Suprapubic skin (tissue), 4 donors: ENCODE results near the gene UBTD2. TPM values are rescaled to one million over a fixed set of nuclear protein-coding genes. Genes with fewer than 3 reads are reported as not detected.

Experiments used
- DNase-seq, 2 donors: peaks; one replicate each; pipeline ENCODE4 v3.0.0-alpha.2; 2019; ENCODE audit warnings: low spot score in 2 of 2
- H3K27ac ChIP-seq: fragments of 200-600 bp; sonication (generic); one replicate; pipeline ENCODE4 v1.5.1; 2019
- H3K27me3 ChIP-seq: fragments of 200-600 bp; sonication (generic); one replicate; pipeline ENCODE4 v1.5.1; 2019
- H3K36me3 ChIP-seq: fragments of 200-600 bp; sonication (generic); one replicate; pipeline ENCODE4 v1.5.1; 2019
- H3K4me1 ChIP-seq: fragments of 200-600 bp; sonication (generic); one replicate; pipeline ENCODE4 v1.5.1; 2019
- H3K4me3 ChIP-seq: fragments of 200-600 bp; sonication (generic); one replicate; pipeline ENCODE4 v1.5.1; 2019; ENCODE audit warnings: mild to moderate bottlenecking
- H3K9me3 ChIP-seq: fragments of 200-600 bp; sonication (generic); one replicate; pipeline ENCODE4 v1.5.1; 2019
- CTCF ChIP-seq, 2 donors: fragments of 200-600 bp in 1 of 2; fragments of 450-650 bp in 1 of 2; sonication (generic) in 1 of 2; IDR thresholded peaks; one replicate each; pipeline ENCODE4 v1.5.1; 2016 to 2019; ENCODE audit warnings: antibody characterized with exemption in 2 of 2, mild to moderate bottlenecking in 1 of 2, moderate library complexity in 1 of 2
- EP300 ChIP-seq: sonication (generic); formaldehyde crosslinking; IDR thresholded peaks from one replicate; pipeline ENCODE4 v1.6.1; 2017; ENCODE audit warnings: antibody characterized with exemption
- POLR2A ChIP-seq, 2 donors: fragments of 450-650 bp; IDR thresholded peaks; one replicate each; pipeline ENCODE4 v1.6.1; 2017; ENCODE audit warnings: antibody characterized with exemption in 2 of 2, mild to moderate bottlenecking in 2 of 2, moderate library complexity in 2 of 2
- POLR2AphosphoS5 ChIP-seq, 3 donors: sonication (generic); formaldehyde crosslinking; IDR thresholded peaks; one replicate each; pipeline ENCODE4 v1.6.1; 2017; ENCODE audit warnings: antibody characterized with exemption in 3 of 3
- WGBS: methylation state at CpG from one replicate; pipeline ENCODE4 v1.1.5; 2018; 5-methylcytosine and 5-hydroxymethylcytosine counted together
- total RNA-seq, 4 donors: library from RNA; depleted of rRNA; stranded (reverse); fragments of >200 nt; gene quantifications; one replicate each; pipeline ENCODE4 v1.1.0, GENCODE V29; 2016

UBTD2 gene
- total RNA-seq, 4 donors from 2014 or later, result 7.0 to 14.6 (median 12.8) TPM

GRCh38 chr5:172255444-172255843 is 28.1 kb downstream of the UBTD2 start:
- TF ChIP-seq EP300 (no peak), CTCF (IDR thresholded peaks at IDR 0.05) (no peak), POLR2A (IDR thresholded peaks at IDR 0.05) (no peak), POLR2AphosphoS5 (IDR thresholded peaks at IDR 0.05) (no peak)

DNA sequence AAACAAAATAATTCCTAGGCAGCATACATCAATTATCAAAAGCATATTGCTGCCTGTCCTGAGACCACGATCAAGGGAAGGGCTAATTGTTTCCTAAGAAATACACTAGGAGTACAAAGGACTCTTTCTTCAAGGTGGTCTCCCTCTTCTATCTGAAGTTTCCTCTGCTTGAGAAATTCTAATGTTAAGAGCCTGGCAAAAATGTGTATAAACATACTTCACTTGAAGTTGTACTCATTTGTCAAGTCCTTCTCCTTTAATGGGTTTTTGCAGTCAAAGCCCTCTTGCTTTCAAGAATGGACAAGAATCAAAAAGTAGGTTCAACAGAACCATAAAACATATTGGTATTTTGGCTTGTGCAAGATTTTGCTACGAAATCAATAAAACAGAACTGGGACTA is 31.1 kb downstream of the UBTD2 start:
- no peak overlapping the region for H3K27ac ChIP-seq
- WGBS, result 77% methylated on average over 2 of the region's 2 CpGs
- H3K36me3 ChIP-seq, result peaks cover 9% of the 10 kb centered on the region
- no peaks in the 10 kb centered on the region for H3K4me1 ChIP-seq
- no peaks in the 10 kb centered on the region for H3K27me3 ChIP-seq
- TF ChIP-seq POLR2A (IDR thresholded peaks at IDR 0.05) (no peak), POLR2AphosphoS5 (IDR thresholded peaks at IDR 0.05) (no peak), CTCF (IDR thresholded peaks at IDR 0.05) (no peak), EP300 (no peak)
- no peak for DNase-seq
- peaks cover 13% of the 10 kb centered on the region for H3K9me3 ChIP-seq
- no peak overlapping the region for H3K4me3 ChIP-seq

More at GRCh38 chr5:172255444-172255843, 28.1 kb downstream of the UBTD2 start:
- Histone ChIP-seq H3K4me1 (no peaks in the 10 kb centered on the region), H3K36me3 (peaks cover 9% of the 10 kb centered on the region), H3K27me3 (no peaks in the 10 kb centered on the region), H3K9me3 (peaks cover 13% of the 10 kb centered on the region), H3K27ac (no peak overlapping the region), H3K4me3 (no peak overlapping the region)
- WGBS, result 98% methylated on average over 19 of the region's 23 CpGs
- no peak for DNase-seq

GRCh38 chr5:172251419-172251818 is 32.1 kb downstream of the UBTD2 start:
- WGBS, result 90% methylated on average over 1 of the region's 1 CpG
- peaks cover 13% of the 10 kb centered on the region for H3K9me3 ChIP-seq
- H3K4me1 ChIP-seq, result no peaks in the 10 kb centered on the region
- TF ChIP-seq CTCF (IDR thresholded peaks at IDR 0.05), result no peak
- no peak for TF ChIP-seq POLR2AphosphoS5 (IDR thresholded peaks at IDR 0.05)
- TF ChIP-seq EP300, result no peak
- no peak for TF ChIP-seq POLR2A (IDR thresholded peaks at IDR 0.05)
- H3K4me3 ChIP-seq, result no peak overlapping the region
- no peak for DNase-seq
- H3K36me3 ChIP-seq, result peaks cover 9% of the 10 kb centered on the region
- no peaks in the 10 kb centered on the region for H3K27me3 ChIP-seq
- H3K27ac ChIP-seq, result no peak overlapping the region

DNA sequence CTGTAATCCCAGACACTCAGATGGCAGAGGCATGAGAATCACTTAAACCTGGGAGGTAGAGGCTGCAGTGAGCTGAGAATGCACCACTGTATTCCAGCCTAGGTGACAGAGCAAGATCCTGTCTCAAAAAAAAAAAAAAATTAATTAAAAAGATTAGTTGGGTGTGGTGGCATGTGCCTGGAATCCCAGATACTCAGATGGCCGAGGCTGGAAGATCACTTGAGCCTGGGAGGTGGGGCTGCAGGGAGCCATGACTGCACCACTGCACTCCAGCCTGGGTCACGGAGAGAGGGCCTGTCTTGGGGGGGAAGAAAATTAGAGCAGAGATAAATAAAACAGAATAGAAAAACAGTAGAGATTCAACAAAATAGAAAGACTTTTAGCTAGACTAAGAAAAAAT is 34.9 kb downstream of the UBTD2 start:
- DNase-seq, result no peak
- Histone ChIP-seq H3K4me1 (no peaks in the 10 kb centered on the region), H3K27me3 (no peaks in the 10 kb centered on the region), H3K4me3 (no peak overlapping the region), H3K36me3 (no peaks in the 10 kb centered on the region), H3K27ac (no peak overlapping the region), H3K9me3 (peaks cover 13% of the 10 kb centered on the region)
- no peak for TF ChIP-seq POLR2A (IDR thresholded peaks at IDR 0.05)
- TF ChIP-seq POLR2AphosphoS5 (IDR thresholded peaks at IDR 0.05), result no peak
- TF ChIP-seq EP300, result no peak
- no peak for TF ChIP-seq CTCF (IDR thresholded peaks at IDR 0.05)
- WGBS, result 71% methylated on average over 2 of the region's 2 CpGs

- no peaks in the 10 kb centered on the region for H3K4me1 ChIP-seq
- WGBS, result 56% methylated on average over 1 of the region's 1 CpG
Observed at GRCh38 chr5:172245703-172246125, 37.9 kb downstream of the UBTD2 start.

More at GRCh38 chr5:172245703-172246125, 37.9 kb downstream of the UBTD2 start:
- no peak overlapping the region for H3K4me3 ChIP-seq
- DNase-seq, result no peak
- no peak overlapping the region for H3K27ac ChIP-seq
- TF ChIP-seq POLR2A (IDR thresholded peaks at IDR 0.05) (no peak), POLR2AphosphoS5 (IDR thresholded peaks at IDR 0.05) (no peak), EP300 (no peak), CTCF (IDR thresholded peaks at IDR 0.05) (no peak)
- no peaks in the 10 kb centered on the region for H3K27me3 ChIP-seq
- H3K36me3 ChIP-seq, result no peaks in the 10 kb centered on the region
- no peaks in the 10 kb centered on the region for H3K9me3 ChIP-seq
